HepG2 (cell line): ENCODE results near the gene TWIST2. TPM values are rescaled to one million over a fixed set of nuclear protein-coding genes. Genes with fewer than 3 reads are reported as not detected.

Experiments used
- ATAC-seq: fragments of 200-7000 bp; cut with Tn5 transposase; 3 replicates; pipeline ENCODE4 v1.9.1; 2020; ENCODE audit warnings: mild to moderate bottlenecking, moderate library complexity
- BruUV-seq: library from RNA; stranded (reverse); fragments of 400-500 nt; replicated peaks from 2 replicates; lab custom pipeline; 2021; lab: Mats Ljungman, UMichigan
- CTCF ChIA-PET: fragments of 300-600 bp; formaldehyde crosslinking; extraction: SDS; loops from one replicate; lab custom pipeline; 2021; ENCODE audit warnings: low total read pairs, inconsistent platforms, low intra/inter-chr PET ratio; lab: Yijun Ruan, JAX
- POLR2A ChIA-PET: fragments of 350-600 bp; sonication (Branson Sonifier 250); formaldehyde crosslinking; loops from one replicate; lab custom pipeline; 2020; ENCODE audit warnings: antibody characterized with exemption, inconsistent platforms; lab: Yijun Ruan, JAX
- DNase-seq: peaks from one replicate; pipeline ENCODE4 v3.0.0-alpha.2; 2015; ENCODE audit warnings: low spot score
- FAIRE-seq: peaks from 3 replicates; lab custom pipeline; 2011; peaks lifted over from hg19 to GRCh38; lab: Jason Lieb, UNC
- H2AFZ ChIP-seq: one replicate; pipeline ENCODE4 v1.6.1; 2011; ENCODE audit warnings: low read length, inconsistent platforms
- H3K27ac ChIP-seq: fragments of 300-600 bp; 3 replicates; pipeline ENCODE4 v1.8.0; 2011; ENCODE audit warnings: mixed run types, mild to moderate bottlenecking, mixed read lengths, low read length, inconsistent platforms; ENCODE audit not compliant: insufficient read depth; ENCODE audit errors: extremely low read length
- H3K27me3 ChIP-seq, 2 experiments: fragments of 200-600 bp in 1 of 2; 2 replicates in 1 of 2; 3 replicates in 1 of 2; pipeline versions ENCODE4 v1.6.0 to v1.8.0; 2011; ENCODE audit warnings: low read length in 2 of 2, mild to moderate bottlenecking in 2 of 2, moderate library complexity in 2 of 2, inconsistent platforms in 1 of 2; ENCODE audit not compliant: insufficient read depth in 2 of 2, control insufficient read depth in 1 of 2
- H3K36me3 ChIP-seq, 2 experiments: fragments of 200-600 bp in 1 of 2; replicated peaks in 1 of 2; 2 replicates in 1 of 2; 3 replicates in 1 of 2; pipeline versions ENCODE4 v1.5.1 to v1.8.0; 2011; ENCODE audit warnings: low read length in 2 of 2, inconsistent platforms in 1 of 2; ENCODE audit not compliant: insufficient read depth in 2 of 2, control insufficient read depth in 1 of 2
- H3K4me1 ChIP-seq: 2 replicates; pipeline ENCODE4 v1.5.1; 2012; ENCODE audit warnings: low read length, inconsistent platforms; ENCODE audit not compliant: insufficient read depth
- H3K4me2 ChIP-seq: 2 replicates; pipeline ENCODE4 v1.6.0; 2011; ENCODE audit warnings: low read depth, low read length, inconsistent platforms
- H3K4me3 ChIP-seq, 3 experiments: fragments of 200-600 bp in 1 of 3; sonication (generic), shearing (Covaris generic) in 1 of 3; replicated peaks in 1 of 3; 2 replicates each; pipeline ENCODE4 v1.5.1; 2011 to 2016; ENCODE audit warnings: low read length in 3 of 3, inconsistent platforms in 2 of 3, low read depth in 2 of 3, mild to moderate bottlenecking in 2 of 3, control low read depth in 1 of 3, mixed read lengths in 1 of 3; ENCODE audit not compliant: insufficient read depth in 1 of 3
- H3K79me2 ChIP-seq: one replicate; pipeline ENCODE4 v1.6.1; 2011; ENCODE audit warnings: low read length, inconsistent platforms; ENCODE audit not compliant: insufficient read depth
- H3K9ac ChIP-seq: 2 replicates; pipeline ENCODE4 v1.6.0; 2011; ENCODE audit warnings: mild to moderate bottlenecking, low read depth, low read length, inconsistent platforms; ENCODE audit not compliant: insufficient read depth
- H3K9me3 ChIP-seq: 2 replicates; pipeline ENCODE4 v1.5.1; 2012; ENCODE audit warnings: mild to moderate bottlenecking, low read length
- H4K20me1 ChIP-seq: 2 replicates; pipeline ENCODE4 v1.6.0; 2011; ENCODE audit warnings: inconsistent platforms, mild to moderate bottlenecking, low read length, moderate library complexity; ENCODE audit not compliant: insufficient read depth
- SALL2 ChIP-seq: sonication (generic); formaldehyde crosslinking; IDR thresholded peaks from 2 replicates; pipeline ENCODE4 v1.8.1; 2023; ENCODE audit warnings: mild to moderate bottlenecking, missing genetic modification reagents, inconsistent platforms
- STAG1 ChIP-seq: sonication (generic); formaldehyde crosslinking; IDR thresholded peaks from 2 replicates; pipeline ENCODE4 v1.4.0; 2020; ENCODE audit warnings: missing genetic modification reagents
- WGBS: methylation state at CpG from one replicate; pipeline ENCODE4 v1.1.6; 2017; ENCODE audit warnings: low lambda C conversion rate; 5-methylcytosine and 5-hydroxymethylcytosine counted together
- in situ Hi-C: cut with HindIII; loops from 2 replicates; pipeline ENCODE4 v1.10.0; 2017; ENCODE audit warnings: low pct_unique_long_range_greater_than_20kb; ENCODE audit not compliant: extremely low pct_ligation_motif_present
- intact Hi-C: fragments of 100-400 bp; cut with micrococcal nuclease; formaldehyde crosslinking; loops from one replicate; pipeline ENCODE4 v1.10.0; 2022; ENCODE audit not compliant: unreplicated experiment
- polyA plus RNA-seq, 8 experiments: library from polyadenylated mRNA; depleted of rRNA in 3 of 8; stranded (reverse) in 7 of 8; unstranded in 1 of 8; fragments of >200 nt; fragmentation: Illumina TruSeq in 4 of 8; extraction: Trizol in 4 of 8; gene quantifications; 2 replicates each; pipeline versions ENCODE4 v1.2.1 to v1.2.3, GENCODE V29; 2011 to 2016; ENCODE audit warnings: low read depth in 4 of 8, missing spikeins in 1 of 8, mixed read lengths in 1 of 8; ENCODE audit not compliant: insufficient read depth in 1 of 8
- total RNA-seq, 5 experiments: library from RNA; depleted of rRNA; stranded (reverse); fragments of >200 nt; fragmentation: Illumina TruSeq; extraction: Trizol; gene quantifications; 2 replicates each; pipeline ENCODE4 v1.2.3, GENCODE V29; 2016; ENCODE audit warnings: low read depth in 1 of 5
- TF ChIP-seq, protein P1 (sequence below): sonication (generic); formaldehyde crosslinking; IDR thresholded peaks from 2 replicates; pipeline ENCODE4 v1.5.0; 2020; ENCODE audit warnings: mild to moderate bottlenecking, missing genetic modification reagents, moderate library complexity

Gene TWIST2
- total and polyA plus RNA-seq, 2 of the 13 experiments (the other 11 are each of a cell fraction or from before 2014, with no cell fraction given): 0.08 to 0.11 TPM

DNA sequence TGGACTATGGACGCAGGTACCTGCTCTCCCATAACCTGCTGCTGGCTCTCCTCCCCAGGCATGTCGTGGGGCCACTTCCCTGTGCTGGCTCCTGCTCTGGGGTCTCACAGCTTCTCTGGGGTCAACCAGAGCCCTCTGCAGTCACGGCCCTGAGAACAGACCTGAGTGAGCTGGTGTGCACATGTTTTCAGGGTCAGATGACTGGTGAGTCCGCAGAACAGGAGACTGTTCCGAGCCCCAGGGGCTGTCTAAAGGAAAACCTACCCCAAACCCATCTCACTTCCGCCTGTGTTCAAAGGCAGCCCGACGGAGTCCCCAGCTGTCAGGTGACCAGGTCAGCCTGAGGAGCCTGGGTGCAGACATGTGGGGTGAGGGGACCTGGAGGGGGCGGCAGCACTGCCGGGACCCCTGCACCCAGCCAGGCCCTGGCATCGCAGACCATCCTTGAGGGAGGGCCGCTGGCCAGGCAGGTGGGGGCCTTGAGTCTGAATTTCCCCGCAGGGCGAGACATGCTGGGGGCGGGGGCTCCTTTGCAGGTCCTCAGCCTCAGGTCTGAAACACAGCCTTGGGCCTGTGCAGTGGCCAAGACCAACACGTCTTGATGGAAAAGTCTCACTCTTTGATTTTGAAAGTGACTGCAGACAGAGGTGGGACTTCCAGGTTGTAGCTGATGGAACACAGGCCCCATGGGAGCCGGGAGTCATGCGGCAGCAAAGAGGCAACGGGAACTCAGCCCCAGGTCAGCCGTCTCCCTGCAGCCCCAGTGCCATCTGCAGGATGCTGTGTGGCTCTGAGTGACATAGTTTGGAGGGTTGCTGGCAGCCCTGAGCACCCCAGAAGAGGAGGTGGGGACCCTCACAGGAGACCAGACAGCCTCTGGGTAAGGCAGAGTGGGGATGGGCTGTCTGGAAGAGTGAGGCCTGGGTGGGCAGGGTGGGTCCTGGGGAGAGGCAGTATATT, 65.3 kb downstream of the TWIST2 start:
- Histone ChIP-seq H4K20me1 (no peaks in the 10 kb centered on the region; the same call in 1 of the 2 replicates), H3K27ac (no peak overlapping the region), H3K27me3 (peaks cover 10 to 56% of the 10 kb centered on the region in 2 experiments), H3K4me2 (no peak overlapping the region), H3K4me1 (peaks cover 9% of the 10 kb centered on the region), H3K36me3 (no peaks in the 10 kb centered on the region), H3K9ac (no peak overlapping the region)
- intact Hi-C loops: no loop called here
- peak; percentile 10; the same call in 2 of the 3 replicates for ATAC-seq
- no peak for FAIRE-seq
- CTCF ChIA-PET: no interaction called here
- BruUV-seq: no TSS peak
- peak; percentile 34 for TF ChIP-seq STAG1 (CRISPR knock-in tag)
- no peak for TF ChIP-seq SALL2 (CRISPR knock-in tag)
- TF ChIP-seq, protein P1, sequence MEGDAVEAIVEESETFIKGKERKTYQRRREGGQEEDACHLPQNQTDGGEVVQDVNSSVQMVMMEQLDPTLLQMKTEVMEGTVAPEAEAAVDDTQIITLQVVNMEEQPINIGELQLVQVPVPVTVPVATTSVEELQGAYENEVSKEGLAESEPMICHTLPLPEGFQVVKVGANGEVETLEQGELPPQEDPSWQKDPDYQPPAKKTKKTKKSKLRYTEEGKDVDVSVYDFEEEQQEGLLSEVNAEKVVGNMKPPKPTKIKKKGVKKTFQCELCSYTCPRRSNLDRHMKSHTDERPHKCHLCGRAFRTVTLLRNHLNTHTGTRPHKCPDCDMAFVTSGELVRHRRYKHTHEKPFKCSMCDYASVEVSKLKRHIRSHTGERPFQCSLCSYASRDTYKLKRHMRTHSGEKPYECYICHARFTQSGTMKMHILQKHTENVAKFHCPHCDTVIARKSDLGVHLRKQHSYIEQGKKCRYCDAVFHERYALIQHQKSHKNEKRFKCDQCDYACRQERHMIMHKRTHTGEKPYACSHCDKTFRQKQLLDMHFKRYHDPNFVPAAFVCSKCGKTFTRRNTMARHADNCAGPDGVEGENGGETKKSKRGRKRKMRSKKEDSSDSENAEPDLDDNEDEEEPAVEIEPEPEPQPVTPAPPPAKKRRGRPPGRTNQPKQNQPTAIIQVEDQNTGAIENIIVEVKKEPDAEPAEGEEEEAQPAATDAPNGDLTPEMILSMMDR (CRISPR knock-in tag): peak; percentile 44
- TF ChIP-seq, all 625 proteins: peak for 2
- Histone ChIP-seq H2AFZ (no peak overlapping the region), H3K4me3 (no peak overlapping the region), H3K79me2 (no peaks in the 10 kb centered on the region), H3K9me3 (no peaks in the 10 kb centered on the region)
- POLR2A ChIA-PET: no interaction called here
- in situ Hi-C loops: no loop called here
- WGBS: 11% methylated on average over 9 of the region's 20 CpGs
- DNase-seq: no peak
